WTC11 (cell line): ENCODE results near the gene MAGI2. TPM values are rescaled to one million over a fixed set of nuclear protein-coding genes. Genes with fewer than 3 reads are reported as not detected.

Experiments used
- ATAC-seq: fragments of 200-7000 bp; cut with Tn5 transposase; 2 replicates; pipeline ENCODE4 v1.10.0; 2021; ENCODE audit warnings: mild to moderate bottlenecking, moderate library complexity
- CTCF ChIA-PET: fragments of 300-600 bp; sonication (Branson Sonifier 250); formaldehyde crosslinking; loops from one replicate; lab custom pipeline; 2021; ENCODE audit warnings: antibody characterized with exemption; lab: Charles Lee
- POLR2A ChIA-PET: fragments of 350-600 bp; sonication (Branson Sonifier 250); formaldehyde crosslinking; loops from one replicate; lab custom pipeline; 2021; ENCODE audit warnings: antibody characterized with exemption; lab: Charles Lee
- DNase-seq: peaks from one replicate; pipeline ENCODE4 v3.0.0; 2021; ENCODE audit warnings: low spot score
- H3K27ac Mint-ChIP-seq: 2 replicates; pipeline ENCODE4 v1.8.0; 2021; ENCODE audit warnings: mixed read lengths
- H3K27me3 Mint-ChIP-seq: 2 replicates; pipeline ENCODE4 v1.8.0; 2021; ENCODE audit warnings: low read depth, mild to moderate bottlenecking, moderate library complexity, mixed read lengths
- H3K36me3 Mint-ChIP-seq: 2 replicates; pipeline ENCODE4 v1.8.0; 2021; ENCODE audit warnings: mixed read lengths
- H3K4me1 Mint-ChIP-seq: 2 replicates; pipeline ENCODE4 v1.8.0; 2022; ENCODE audit warnings: mixed read lengths
- H3K4me3 Mint-ChIP-seq: 2 replicates; pipeline ENCODE4 v1.8.0; 2021; ENCODE audit warnings: mild to moderate bottlenecking, moderate library complexity, mixed read lengths
- H3K9me3 Mint-ChIP-seq: 2 replicates; pipeline ENCODE4 v1.8.0; 2021; ENCODE audit warnings: mixed read lengths
- ATF3 ChIP-seq: sonication (generic); formaldehyde crosslinking; conservative IDR thresholded peaks from 2 replicates; pipeline ENCODE4 v1.8.1; 2022; ENCODE audit warnings: mild to moderate bottlenecking, missing genetic modification reagents
- CTCF ChIP-seq: fragments of 200-600 bp; IDR thresholded peaks from 2 replicates; pipeline ENCODE4 v1.8.0; 2022; ENCODE audit warnings: antibody characterized with exemption
- FOXP4 ChIP-seq: sonication (generic); formaldehyde crosslinking; IDR thresholded peaks from 2 replicates; pipeline ENCODE4 v1.8.0; 2022; ENCODE audit warnings: mild to moderate bottlenecking, missing genetic modification reagents
- GRHL2 ChIP-seq: fragments of 250-450 bp; sonication (Bioruptor Pico); IDR thresholded peaks from 2 replicates; pipeline ENCODE4 v1.8.0; 2022; ENCODE audit warnings: mild to moderate bottlenecking, moderate library complexity; ENCODE audit not compliant: insufficient replicate concordance, severe bottlenecking
- IRF2 ChIP-seq: sonication (generic); formaldehyde crosslinking; IDR thresholded peaks from 2 replicates; pipeline ENCODE4 v1.8.0; 2022; ENCODE audit warnings: low read depth, missing genetic modification reagents, borderline replicate concordance
- KAT7 ChIP-seq: sonication (generic); formaldehyde crosslinking; IDR thresholded peaks from 2 replicates; pipeline ENCODE4 v1.8.1; 2023; ENCODE audit warnings: missing genetic modification reagents, mild to moderate bottlenecking, borderline replicate concordance
- NR2C2 ChIP-seq: sonication (generic); formaldehyde crosslinking; IDR thresholded peaks from 2 replicates; pipeline ENCODE4 v1.8.0; 2022; ENCODE audit warnings: mild to moderate bottlenecking, missing genetic modification reagents
- SP1 ChIP-seq: sonication (generic); formaldehyde crosslinking; conservative IDR thresholded peaks from 2 replicates; pipeline ENCODE4 v1.8.1; 2022; ENCODE audit warnings: missing genetic modification reagents
- TCF7 ChIP-seq: sonication (generic); formaldehyde crosslinking; IDR thresholded peaks from 2 replicates; pipeline ENCODE4 v1.8.0; 2022; ENCODE audit warnings: mild to moderate bottlenecking, low read depth, missing genetic modification reagents, moderate library complexity
- TEAD4 ChIP-seq: sonication (generic); formaldehyde crosslinking; IDR thresholded peaks from 2 replicates; pipeline ENCODE4 v1.8.0; 2022; ENCODE audit warnings: mild to moderate bottlenecking, missing genetic modification reagents
- USF2 ChIP-seq: sonication (generic); formaldehyde crosslinking; IDR thresholded peaks from 2 replicates; pipeline ENCODE4 v1.8.1; 2023; ENCODE audit warnings: mild to moderate bottlenecking, missing genetic modification reagents, moderate library complexity
- ZBTB43 ChIP-seq: sonication (generic); formaldehyde crosslinking; IDR thresholded peaks from 2 replicates; pipeline ENCODE4 v1.8.1; 2023; ENCODE audit warnings: mild to moderate bottlenecking, missing genetic modification reagents
- ZMAT4 ChIP-seq: fragments of 250-450 bp; sonication (Bioruptor Pico); IDR thresholded peaks from 2 replicates; pipeline ENCODE4 v1.9.0; 2021; ENCODE audit warnings: mild to moderate bottlenecking
- ZNF232 ChIP-seq: sonication (generic); formaldehyde crosslinking; IDR thresholded peaks from 2 replicates; pipeline ENCODE4 v1.8.0; 2022; ENCODE audit warnings: mild to moderate bottlenecking, missing genetic modification reagents
- ZNF263 ChIP-seq: sonication (generic); formaldehyde crosslinking; IDR thresholded peaks from 2 replicates; pipeline ENCODE4 v1.8.1; 2022; ENCODE audit warnings: low read depth, mild to moderate bottlenecking, moderate library complexity, missing genetic modification reagents
- ZNF281 ChIP-seq: sonication (generic); formaldehyde crosslinking; IDR thresholded peaks from 2 replicates; pipeline ENCODE4 v1.8.0; 2023; ENCODE audit warnings: mild to moderate bottlenecking, missing genetic modification reagents
- ZNF512 ChIP-seq: sonication (generic); formaldehyde crosslinking; IDR thresholded peaks from 2 replicates; pipeline ENCODE4 v1.8.1; 2022; ENCODE audit warnings: missing genetic modification reagents, borderline replicate concordance
- total RNA-seq: library from RNA; stranded (reverse); gene quantifications from 3 replicates; pipeline ENCODE4 v1.2.3, GENCODE V29; 2021

The MAGI2 gene
- total RNA-seq, 1 experiment from 2014 or later, result 26.6 TPM

- no peak for TF ChIP-seq CTCF
- TF ChIP-seq TCF7, result no peak
- TF ChIP-seq ZMAT4, result no peak
- TF ChIP-seq SP1 (CRISPR knock-in tag), result no peak
- TF ChIP-seq NR2C2 (CRISPR knock-in tag), result no peak
- no peak for TF ChIP-seq USF2 (CRISPR knock-in tag)
- TF ChIP-seq ZNF263 (CRISPR knock-in tag), result no peak
Observed at GRCh38 chr7:79118143-79118542, 335.3 kb downstream of the MAGI2 start (continued).

- no peak overlapping the region for H3K4me3 Mint-ChIP-seq
- ATAC-seq (no peak), DNase-seq (no peak)
- H3K27ac Mint-ChIP-seq, result no peak overlapping the region
- POLR2A ChIA-PET, result no interaction called here
- CTCF ChIA-PET, result no interaction called here
- H3K9me3 Mint-ChIP-seq, result peaks cover 15% of the 10 kb centered on the region
- no peaks in the 10 kb centered on the region for H3K36me3 Mint-ChIP-seq
- TF ChIP-seq TEAD4 (CRISPR knock-in tag), result no peak
- no peak for TF ChIP-seq IRF2 (CRISPR knock-in tag)
- no peak for TF ChIP-seq GRHL2 (CRISPR knock-in tag)
- no peak for TF ChIP-seq ZNF512 (CRISPR knock-in tag)
- TF ChIP-seq ATF3 (CRISPR knock-in tag), result no peak
- no peak for TF ChIP-seq ZNF281
- TF ChIP-seq KAT7 (CRISPR knock-in tag), result no peak
- no peaks in the 10 kb centered on the region for H3K4me1 Mint-ChIP-seq
- H3K27me3 Mint-ChIP-seq, result no peaks in the 10 kb centered on the region
Observed at GRCh38 chr7:79096361-79096805, 357.1 kb downstream of the MAGI2 start.

GRCh38 chr7:79093421-79093820, 360.0 kb downstream of the MAGI2 start:
- CTCF ChIA-PET, result no interaction called here
- no peak for DNase-seq
- H3K36me3 Mint-ChIP-seq, result no peaks in the 10 kb centered on the region
- no peaks in the 10 kb centered on the region for H3K27me3 Mint-ChIP-seq
- no peak for ATAC-seq
- TF ChIP-seq ZNF232 (CRISPR knock-in tag) (no peak), FOXP4 (no peak), NR2C2 (CRISPR knock-in tag) (no peak), ZBTB43 (no peak)
- no peak overlapping the region for H3K27ac Mint-ChIP-seq
- no peak overlapping the region for H3K4me3 Mint-ChIP-seq
- peaks cover 23% of the 10 kb centered on the region for H3K9me3 Mint-ChIP-seq
- H3K4me1 Mint-ChIP-seq, result no peaks in the 10 kb centered on the region
- POLR2A ChIA-PET, result no interaction called here
